ENCODE measurements around the gene ABCF2. TPM values are rescaled to one million over a fixed set of nuclear protein-coding genes. Genes with fewer than 3 reads are reported as not detected.

Gene ABCF2
- total and polyA plus RNA-seq, 10 of the 15 experiments (the other 5 are each of a cell fraction or from before 2014, with no cell fraction given): 29.3 to 76.3 (median 57.1) TPM

DNA sequence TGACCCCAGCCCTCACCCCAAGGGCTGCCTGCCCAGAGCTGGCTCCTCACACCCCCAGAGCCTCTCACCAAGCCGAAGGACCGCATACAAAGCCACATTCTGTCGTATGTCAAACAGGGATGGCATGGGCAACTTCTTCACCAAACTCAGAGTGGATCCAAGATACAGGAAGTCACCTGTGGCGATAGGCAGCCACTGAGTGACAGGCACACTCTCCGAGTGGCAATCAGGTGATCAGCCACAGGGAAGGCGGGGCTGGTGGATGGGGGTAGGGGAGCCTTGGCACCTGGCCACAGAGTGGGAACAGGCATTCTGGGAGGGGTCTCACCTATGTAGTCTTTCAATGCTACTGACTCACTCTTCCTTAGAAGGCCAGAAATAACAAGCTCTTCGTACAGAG is 32.8 kb downstream of the ABCF2 start (continued):
- TF ChIP-seq, protein P1, sequence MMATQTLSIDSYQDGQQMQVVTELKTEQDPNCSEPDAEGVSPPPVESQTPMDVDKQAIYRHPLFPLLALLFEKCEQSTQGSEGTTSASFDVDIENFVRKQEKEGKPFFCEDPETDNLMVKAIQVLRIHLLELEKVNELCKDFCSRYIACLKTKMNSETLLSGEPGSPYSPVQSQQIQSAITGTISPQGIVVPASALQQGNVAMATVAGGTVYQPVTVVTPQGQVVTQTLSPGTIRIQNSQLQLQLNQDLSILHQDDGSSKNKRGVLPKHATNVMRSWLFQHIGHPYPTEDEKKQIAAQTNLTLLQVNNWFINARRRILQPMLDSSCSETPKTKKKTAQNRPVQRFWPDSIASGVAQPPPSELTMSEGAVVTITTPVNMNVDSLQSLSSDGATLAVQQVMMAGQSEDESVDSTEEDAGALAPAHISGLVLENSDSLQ (IDR thresholded peaks at IDR 0.05): peak; percentile 55
- TF ChIP-seq EED (IDR thresholded peaks at IDR 0.05; ENCODE audit: low read depth): no peak

DNA sequence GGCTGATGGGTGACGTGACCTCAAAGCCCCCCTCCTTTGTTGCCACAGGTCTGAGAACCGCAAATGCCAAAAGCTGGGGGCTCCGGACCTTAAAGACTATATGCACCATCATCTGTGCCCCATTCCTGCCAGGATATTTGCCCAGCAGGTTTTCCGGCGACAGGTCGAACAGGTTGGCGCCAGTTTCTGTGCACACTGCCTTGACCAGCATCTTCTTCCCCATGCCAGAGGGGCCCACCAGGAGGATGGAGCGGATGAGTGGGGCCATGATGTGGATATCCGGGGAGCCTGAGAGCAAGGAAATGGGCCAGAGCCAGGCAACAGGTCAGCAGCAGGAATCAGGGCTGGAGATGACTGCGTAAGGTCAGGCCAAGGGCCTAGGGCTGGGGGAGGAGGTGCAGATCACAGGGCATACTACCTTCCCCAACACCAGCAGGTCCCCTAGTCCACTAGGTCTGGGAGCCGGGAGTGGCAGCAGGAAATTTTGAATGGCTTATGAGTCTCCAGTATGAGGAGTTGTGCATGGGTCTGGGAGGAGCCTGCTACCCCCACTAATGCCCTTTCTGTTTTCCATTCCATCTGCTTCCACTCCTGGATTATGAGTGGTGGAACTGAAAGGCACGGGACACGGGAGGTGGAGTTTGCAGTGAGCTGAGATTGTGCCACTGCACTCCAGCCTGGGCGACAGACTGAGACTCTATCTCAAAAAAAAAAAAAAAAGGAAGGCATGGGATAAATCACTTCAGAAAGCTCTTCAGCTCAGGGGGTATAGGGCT is 33.6 kb downstream of the ABCF2 start:
- Histone ChIP-seq H3K36me3 (ENCODE audit: control insufficient read depth in 2 of 2, insufficient read depth in 2 of 2, low read length in 1 of 2) (no peaks in the 10 kb centered on the region), H3K27ac (ENCODE audit: control insufficient read depth, insufficient read depth) (no peak overlapping the region), H4K20me1 (ENCODE audit: control insufficient read depth, insufficient read depth) (no peaks in the 10 kb centered on the region), H3K79me2 (ENCODE audit: control insufficient read depth, insufficient read depth, low read length) (no peaks in the 10 kb centered on the region), H3K4me3 (no peak overlapping the region), H3K27me3 (replicated peaks in 1 of 2; ENCODE audit: control insufficient read depth in 2 of 2, insufficient read depth in 2 of 2, low read length in 1 of 2) (peaks cover 0 to 6% of the 10 kb centered on the region in 2 experiments; a peak in 1 of 4 replicates), H3K4me1 (ENCODE audit: control insufficient read depth, insufficient read depth, low read length) (no peaks in the 10 kb centered on the region), H2AFZ (ENCODE audit: control insufficient read depth, low read depth, low read length) (no peak overlapping the region), H3K9me3 (replicated peaks; ENCODE audit: control insufficient read depth, insufficient read depth, low read length) (no peaks in the 10 kb centered on the region), H3K4me2 (ENCODE audit: control insufficient read depth, insufficient read depth) (no peak overlapping the region), H3K9ac (ENCODE audit: control insufficient read depth, insufficient read depth, low read length) (no peak overlapping the region)
- WGBS (ENCODE audit: insufficient coverage, insufficient replicate concordance, low lambda C conversion rate, missing lambda C conversion rate): 24% methylated on average over 14 of the region's 14 CpGs
- ChIA-PET SMC1A (ENCODE audit: uncharacterized antibody, unreplicated experiment) (no interaction called here), RAD21 (ENCODE audit: unreplicated experiment) (no interaction called here), CTCF (no interaction called here), POLR2A (no interaction called here)
- no peak for FAIRE-seq
- in situ Hi-C loops (cut with MboI) (no loop called here), intact Hi-C loops (cut with micrococcal nuclease; ENCODE audit: unreplicated experiment) (no loop called here)
- DNase-seq (ENCODE audit: low read depth, low spot score): no peak
- ATAC-seq: no peak
- BruUV-seq (replicated peaks): no TSS peak
- TF ChIP-seq SMARCA5 (IDR thresholded peaks at IDR 0.05) (no peak), EZH2 (IDR thresholded peaks at IDR 0.05; ENCODE audit: borderline replicate concordance, control insufficient read depth, low read depth, low read length) (no peak), YBX1 (IDR thresholded peaks at IDR 0.05) (no peak), FOXK2 (IDR thresholded peaks at IDR 0.05) (no peak), HDAC6 (IDR thresholded peaks at IDR 0.05; ENCODE audit: unreplicated experiment) (no peak), NFYA (IDR thresholded peaks at IDR 0.05; ENCODE audit: borderline replicate concordance, low read depth, low read length) (no peak), NFIC (IDR thresholded peaks at IDR 0.05; ENCODE audit: low read depth, low read length) (no peak), IKZF1 (conservative IDR thresholded peaks at IDR 0.05) (no peak)
- TF ChIP-seq, protein P2, sequence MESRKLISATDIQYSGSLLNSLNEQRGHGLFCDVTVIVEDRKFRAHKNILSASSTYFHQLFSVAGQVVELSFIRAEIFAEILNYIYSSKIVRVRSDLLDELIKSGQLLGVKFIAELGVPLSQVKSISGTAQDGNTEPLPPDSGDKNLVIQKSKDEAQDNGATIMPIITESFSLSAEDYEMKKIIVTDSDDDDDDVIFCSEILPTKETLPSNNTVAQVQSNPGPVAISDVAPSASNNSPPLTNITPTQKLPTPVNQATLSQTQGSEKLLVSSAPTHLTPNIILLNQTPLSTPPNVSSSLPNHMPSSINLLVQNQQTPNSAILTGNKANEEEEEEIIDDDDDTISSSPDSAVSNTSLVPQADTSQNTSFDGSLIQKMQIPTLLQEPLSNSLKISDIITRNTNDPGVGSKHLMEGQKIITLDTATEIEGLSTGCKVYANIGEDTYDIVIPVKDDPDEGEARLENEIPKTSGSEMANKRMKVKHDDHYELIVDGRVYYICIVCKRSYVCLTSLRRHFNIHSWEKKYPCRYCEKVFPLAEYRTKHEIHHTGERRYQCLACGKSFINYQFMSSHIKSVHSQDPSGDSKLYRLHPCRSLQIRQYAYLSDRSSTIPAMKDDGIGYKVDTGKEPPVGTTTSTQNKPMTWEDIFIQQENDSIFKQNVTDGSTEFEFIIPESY (IDR thresholded peaks at IDR 0.05): no peak
- TF ChIP-seq, protein P3, sequence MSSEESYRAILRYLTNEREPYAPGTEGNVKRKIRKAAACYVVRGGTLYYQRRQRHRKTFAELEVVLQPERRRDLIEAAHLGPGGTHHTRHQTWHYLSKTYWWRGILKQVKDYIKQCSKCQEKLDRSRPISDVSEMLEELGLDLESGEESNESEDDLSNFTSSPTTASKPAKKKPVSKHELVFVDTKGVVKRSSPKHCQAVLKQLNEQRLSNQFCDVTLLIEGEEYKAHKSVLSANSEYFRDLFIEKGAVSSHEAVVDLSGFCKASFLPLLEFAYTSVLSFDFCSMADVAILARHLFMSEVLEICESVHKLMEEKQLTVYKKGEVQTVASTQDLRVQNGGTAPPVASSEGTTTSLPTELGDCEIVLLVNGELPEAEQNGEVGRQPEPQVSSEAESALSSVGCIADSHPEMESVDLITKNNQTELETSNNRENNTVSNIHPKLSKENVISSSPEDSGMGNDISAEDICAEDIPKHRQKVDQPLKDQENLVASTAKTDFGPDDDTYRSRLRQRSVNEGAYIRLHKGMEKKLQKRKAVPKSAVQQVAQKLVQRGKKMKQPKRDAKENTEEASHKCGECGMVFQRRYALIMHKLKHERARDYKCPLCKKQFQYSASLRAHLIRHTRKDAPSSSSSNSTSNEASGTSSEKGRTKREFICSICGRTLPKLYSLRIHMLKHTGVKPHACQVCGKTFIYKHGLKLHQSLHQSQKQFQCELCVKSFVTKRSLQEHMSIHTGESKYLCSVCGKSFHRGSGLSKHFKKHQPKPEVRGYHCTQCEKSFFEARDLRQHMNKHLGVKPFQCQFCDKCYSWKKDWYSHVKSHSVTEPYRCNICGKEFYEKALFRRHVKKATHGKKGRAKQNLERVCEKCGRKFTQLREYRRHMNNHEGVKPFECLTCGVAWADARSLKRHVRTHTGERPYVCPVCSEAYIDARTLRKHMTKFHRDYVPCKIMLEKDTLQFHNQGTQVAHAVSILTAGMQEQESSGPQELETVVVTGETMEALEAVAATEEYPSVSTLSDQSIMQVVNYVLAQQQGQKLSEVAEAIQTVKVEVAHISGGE (CRISPR knock-in tag; IDR thresholded peaks at IDR 0.05): no peak
